Iris pigment epithelial cell (primary cell): ENCODE data around the gene MBTPS2.
"Not testable (repeated sequence)": the region's sequence is repeated elsewhere in the genome, so short reads cannot be mapped to it uniquely, and the experiment has no call there.

Experiments
- DNase-seq: peaks from one replicate; pipeline ENCODE4 v3.0.0-alpha.2; 2011; ENCODE audit warnings: low read depth

MBTPS2 gene

GRCh38 chrX:21856504-21856903, 17.1 kb downstream of the MBTPS2 start:
- no peak for DNase-seq

DNA sequence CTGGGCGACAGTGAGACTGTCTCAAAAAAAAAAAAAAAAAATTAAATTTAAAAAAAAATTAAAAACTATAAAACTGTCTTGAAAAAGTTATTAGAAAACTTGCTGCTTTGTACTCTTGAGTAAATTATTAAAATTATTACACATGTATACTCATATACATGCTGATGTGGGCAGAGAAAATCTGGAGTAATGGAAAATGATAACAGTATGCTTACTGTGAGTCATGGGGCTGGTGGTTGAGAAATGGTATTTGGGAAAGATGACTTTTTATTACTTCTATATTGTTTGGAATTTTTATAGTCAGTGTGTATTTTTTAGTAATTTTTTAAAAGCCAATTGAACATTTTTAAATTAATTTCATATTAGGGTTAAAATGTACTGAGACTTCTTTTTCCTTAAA, 23.8 kb downstream of the MBTPS2 start:
- peak; percentile 33 for DNase-seq

DNA sequence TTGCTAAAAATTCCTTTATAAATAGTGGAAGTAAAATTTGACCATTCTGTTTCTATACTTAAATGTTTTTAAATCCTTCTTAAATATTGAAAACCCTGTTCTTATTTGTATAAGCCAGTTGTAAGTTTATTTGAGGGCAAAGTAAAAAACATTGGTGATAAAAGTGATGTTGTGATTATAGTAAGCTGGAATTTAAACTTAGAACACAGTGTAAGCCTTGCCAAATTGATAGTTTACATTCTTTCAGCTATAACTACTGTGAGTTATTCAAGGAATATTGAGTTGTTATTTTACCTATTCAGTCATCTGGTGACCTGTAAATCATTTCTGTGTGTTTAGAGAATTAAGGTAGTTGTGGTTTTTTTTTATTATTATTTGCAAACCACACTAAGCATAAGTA, 26.0 kb downstream of the MBTPS2 start:
- DNase-seq, result peak; percentile 30

GRCh38 chrX:21870494-21870893, 31.1 kb downstream of the MBTPS2 start:
- DNase-seq, result no peak

DNA sequence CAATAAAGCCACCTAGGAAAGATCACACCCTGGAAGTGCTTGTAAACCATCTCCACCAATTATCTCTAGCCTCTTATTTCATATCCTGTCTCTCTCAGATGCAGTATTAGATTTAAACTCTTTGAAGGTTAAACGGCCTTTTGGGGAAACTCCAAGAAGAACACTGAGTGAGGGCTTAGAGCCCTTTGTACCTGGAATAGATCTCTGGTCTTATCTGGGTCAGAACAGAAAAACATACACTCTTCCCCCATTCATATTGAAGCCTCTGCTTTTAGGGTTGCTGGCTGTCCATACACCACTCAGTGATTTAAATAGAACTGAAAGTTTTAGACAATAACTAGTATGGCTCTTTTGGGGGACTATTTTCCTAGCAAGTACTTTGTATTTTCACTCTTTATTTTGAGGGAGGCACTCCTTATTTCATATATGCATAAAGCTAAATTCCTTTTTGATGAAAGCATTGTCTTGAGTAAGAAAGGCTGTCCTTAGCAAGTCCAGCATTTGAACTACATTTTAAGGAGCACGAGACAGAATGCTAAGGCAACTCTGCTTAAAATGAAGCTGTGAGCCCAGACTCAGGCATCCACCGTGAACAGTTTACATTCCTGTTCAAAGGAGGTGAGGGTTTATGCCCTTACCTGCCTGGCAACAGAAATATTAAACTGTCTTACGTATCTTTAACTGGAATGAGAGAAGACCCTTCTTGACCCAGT, 33.8 kb downstream of the MBTPS2 start:
- peak; percentile 58 for DNase-seq

DNA sequence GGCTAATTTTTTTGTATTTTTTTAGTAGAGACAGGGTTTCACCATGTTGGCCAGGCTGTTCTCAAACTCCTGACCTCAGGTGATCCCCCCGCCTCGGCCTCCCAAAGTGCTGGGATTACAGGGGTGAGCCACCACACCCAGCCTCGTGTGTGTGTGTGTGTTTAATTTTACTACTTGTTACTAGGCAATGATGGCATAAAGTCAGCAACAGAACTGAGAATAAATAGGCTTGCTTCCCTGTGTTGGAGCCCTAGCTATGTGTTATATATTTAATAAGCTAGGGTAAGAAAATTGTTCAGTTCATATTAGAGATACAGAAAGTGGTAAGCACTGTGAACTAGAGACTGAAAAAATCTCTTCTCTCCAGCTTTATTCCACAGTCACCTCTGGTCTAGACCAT, 34.8 kb downstream of the MBTPS2 start:
- not testable (repeated sequence) for DNase-seq

DNA sequence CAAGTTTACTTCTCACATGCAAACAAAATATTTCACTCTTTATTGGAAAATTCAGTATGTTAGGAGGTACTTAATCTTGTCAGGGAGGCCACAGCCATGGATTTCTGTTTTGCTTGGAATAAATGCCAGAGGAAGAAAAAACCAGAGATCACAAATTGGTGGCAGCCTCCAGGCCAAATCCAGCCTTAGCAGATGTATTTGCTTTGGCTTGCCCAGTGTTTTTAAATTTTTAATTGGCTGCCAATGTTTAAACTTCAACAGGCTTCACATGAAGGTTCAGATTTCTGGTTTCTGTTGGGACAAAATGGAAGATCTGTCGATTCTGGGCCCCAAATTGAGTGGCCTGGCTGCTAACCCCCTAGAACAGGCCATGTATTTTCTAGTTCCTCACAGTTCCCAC, 35.6 kb downstream of the MBTPS2 start:
- DNase-seq, result no peak

DNA sequence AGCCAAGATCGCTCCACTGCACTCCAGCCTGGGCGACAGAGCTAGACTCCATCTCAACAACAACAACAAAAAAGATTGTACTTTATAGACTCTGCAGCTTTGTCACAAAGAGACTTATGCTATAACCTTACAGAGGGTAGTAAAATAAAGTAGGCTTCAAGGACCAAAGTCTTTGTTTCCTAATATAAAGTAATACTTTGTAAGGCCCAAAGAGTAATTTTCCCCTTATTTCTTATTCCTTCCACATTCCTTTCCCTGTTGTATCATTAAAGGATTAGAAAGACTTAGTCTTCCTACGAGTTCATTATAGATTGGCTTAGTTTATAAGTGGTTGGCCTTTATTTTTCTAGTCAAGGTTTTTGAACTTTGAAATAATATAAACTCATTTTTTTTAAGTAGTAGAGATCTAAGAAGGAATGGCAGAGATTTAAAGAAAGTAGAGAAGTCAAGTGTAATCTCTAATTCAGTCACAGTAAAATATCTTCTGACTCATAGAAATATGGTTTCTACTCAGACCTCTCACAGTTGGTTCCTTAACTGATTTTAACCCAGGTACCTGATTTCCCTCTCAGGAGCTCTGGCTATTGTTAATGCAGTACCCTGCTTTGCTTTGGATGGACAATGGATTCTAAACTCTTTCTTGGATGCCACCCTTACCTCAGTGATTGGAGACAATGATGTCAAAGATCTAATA, 42.6 kb downstream of the MBTPS2 start:
- no peak for DNase-seq

GRCh38 chrX:21883258-21883657, 43.8 kb downstream of the MBTPS2 start:
- DNase-seq, result peak; percentile 39

GRCh38 chrX:21885568-21885967, 46.2 kb downstream of the MBTPS2 start:
- peak; percentile 74 for DNase-seq

DNA sequence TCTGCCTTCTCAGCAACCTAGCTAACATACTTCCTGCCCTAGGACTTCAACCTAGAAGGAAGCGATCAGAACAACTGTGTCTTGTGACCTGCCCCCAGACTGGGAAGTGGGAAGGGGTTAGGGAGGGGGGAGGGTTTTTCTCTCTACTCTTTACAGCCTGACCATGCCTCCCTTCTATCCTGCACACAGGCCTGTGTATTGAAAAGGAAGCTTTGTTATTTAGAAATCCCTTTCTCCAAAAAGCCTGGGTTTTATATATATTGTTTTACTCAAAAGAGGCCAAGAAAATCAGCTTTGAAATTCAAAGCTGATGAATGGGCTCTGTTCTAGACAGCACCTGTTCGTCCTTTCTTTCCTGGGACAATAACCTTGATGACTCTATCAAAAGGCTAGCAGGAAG, 65.9 kb downstream of the MBTPS2 start:
- DNase-seq, result no peak

DNA sequence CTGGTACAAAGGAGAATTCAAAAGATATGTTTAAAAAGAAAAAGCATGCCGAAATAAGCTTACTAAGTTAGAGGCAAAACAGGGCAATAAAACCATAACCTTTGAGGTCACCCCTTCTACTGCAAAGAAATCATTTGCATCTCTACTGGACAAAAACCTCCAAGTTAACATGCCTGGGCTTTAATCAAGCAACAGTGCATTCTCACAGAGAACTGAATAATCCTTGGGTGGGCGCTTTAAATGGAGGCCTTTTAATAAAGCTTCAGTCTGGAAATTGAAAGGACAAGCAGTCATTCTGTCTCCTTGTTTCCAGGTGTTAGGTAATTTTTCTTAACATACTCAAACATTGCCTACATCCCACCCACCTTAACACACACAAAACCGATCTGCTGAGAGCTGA, 66.5 kb downstream of the MBTPS2 start:
- no peak for DNase-seq

DNA sequence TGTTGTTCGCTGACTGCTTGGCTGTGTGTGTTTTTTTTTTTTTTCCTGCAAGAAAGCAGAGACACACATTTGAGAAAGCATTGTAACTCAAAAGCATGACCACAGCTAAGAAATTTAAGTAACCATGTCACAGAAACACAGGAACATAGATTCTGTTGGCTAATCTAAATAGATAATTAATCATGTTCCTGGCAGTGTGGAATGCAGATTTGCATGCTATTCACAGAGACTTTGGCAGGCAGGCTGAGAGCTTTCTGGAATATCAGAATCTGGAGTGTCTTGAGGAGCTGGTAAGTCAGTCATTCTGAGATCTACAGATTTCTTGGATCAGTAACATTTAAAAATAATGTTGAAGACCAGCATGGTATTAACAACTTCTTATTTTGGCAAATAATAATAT, 67.8 kb downstream of the MBTPS2 start:
- DNase-seq, result peak; percentile 20

- no peak for DNase-seq
Measured at GRCh38 chrX:21911481-21911880, 72.1 kb downstream of the MBTPS2 start.

GRCh38 chrX:21912220-21912619, 72.8 kb downstream of the MBTPS2 start:
- no peak for DNase-seq

DNA sequence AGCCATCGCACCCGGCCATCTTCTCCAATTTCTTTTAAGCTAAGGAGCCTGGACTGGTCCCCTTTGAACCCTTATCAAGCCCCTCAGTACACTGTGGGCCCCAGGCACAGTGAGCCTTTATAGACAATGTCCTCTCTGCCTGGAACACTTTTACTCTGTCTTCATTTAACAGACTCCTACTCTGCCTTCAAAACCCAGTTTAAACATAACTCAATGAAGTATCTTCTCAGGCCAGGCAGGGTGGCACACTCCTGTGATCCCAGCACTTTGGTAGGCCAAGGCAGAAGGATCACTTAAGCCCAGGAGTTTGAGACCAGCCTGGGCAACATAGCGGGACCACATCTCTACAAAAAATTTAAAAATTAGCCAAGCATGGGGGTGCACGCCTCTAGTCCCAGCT, 73.6 kb downstream of the MBTPS2 start:
- DNase-seq, result no peak

GRCh38 chrX:21926116-21926515, 86.7 kb downstream of the MBTPS2 start:
- peak; percentile 60 for DNase-seq

GRCh38 chrX:21926527-21927278, 87.3 kb downstream of the MBTPS2 start:
- DNase-seq, result peak; percentile 94

DNA sequence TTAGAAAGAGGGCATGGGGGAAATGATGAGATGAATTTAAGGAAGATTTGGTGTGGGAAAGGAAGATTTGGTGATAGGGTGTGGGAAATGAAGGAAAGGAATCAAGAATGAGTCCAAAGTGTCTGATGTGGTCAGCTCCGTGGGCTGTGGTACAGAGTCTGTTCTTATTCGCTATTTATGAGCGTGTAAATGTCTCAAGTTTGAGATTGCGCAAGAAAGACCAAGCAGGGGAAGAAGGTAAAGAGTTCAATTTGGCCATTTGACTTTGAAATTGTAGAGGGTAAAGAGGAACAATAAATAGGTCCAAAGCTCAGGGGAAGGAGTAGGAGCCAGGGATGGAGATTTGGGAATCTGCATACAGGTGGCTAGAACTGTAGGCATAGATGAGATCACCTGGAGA, 89.8 kb downstream of the MBTPS2 start:
- peak; percentile 17 for DNase-seq

DNA sequence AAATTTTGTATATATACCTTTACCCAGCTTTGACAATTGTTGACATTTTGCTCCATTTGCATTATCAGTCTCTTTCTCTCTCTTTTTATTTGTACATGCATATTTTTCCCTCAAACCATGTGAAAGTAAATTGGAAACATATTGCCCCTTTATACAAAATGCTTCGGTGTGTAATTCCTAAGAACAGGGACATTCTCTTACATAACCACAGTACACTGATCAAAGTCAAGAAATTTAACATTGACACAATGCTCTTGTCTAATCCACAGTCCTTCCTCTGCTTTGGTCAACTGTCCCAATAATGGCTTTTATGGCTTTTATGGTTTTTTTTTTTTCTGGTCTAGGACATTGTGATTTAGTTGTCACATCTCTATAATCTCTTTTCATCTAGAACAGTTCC, 91.6 kb downstream of the MBTPS2 start:
- DNase-seq, result no peak

DNA sequence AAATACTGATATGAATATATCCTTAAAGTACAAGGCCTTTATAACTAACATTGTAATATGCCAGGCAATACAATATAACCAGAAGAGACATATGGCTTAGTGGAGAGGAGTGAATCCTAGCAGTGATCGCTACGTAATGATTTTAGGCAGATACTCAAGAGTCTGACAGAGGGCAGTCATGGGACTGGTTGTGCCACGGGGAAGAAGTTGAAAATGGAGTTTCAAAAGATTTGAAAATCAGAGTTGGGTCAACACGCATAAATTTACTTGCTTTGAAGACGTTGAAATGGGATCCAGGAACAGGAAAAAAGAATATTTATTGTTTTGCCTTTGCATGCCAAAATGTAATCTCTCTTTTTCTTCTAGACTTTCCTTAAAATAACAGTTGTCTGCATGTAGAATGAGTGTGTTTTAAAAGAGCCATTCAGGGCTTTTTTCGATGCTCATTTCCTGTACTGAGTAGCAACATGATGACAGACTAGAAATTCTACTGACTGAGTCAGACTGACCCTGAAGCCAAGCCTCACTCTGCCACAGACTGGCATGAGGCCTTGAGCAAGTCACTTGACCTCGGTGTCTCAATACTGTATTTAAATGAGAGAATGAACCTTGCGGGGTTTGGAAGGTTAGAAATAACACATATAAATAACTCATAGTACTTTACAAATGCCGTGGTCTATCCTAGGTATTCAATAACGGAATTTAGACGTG, 93.0 kb downstream of the MBTPS2 start:
- peak; percentile 94 for DNase-seq

- DNase-seq, result no peak
Measured at GRCh38 chrX:21933077-21933476, 93.7 kb downstream of the MBTPS2 start.
